B cell (primary cell): Measurements from ENCODE around the gene SMIM13. TPM values are rescaled to one million over a fixed set of nuclear protein-coding genes. Genes with fewer than 3 reads are reported as not detected.

Experiments used
- ATAC-seq: fragments of 200-7000 bp; cut with Tn5 transposase; one replicate; pipeline ENCODE4 v1.10.0; 2021; ENCODE audit warnings: low read depth, mild to moderate bottlenecking, moderate number of reproducible peaks, moderate library complexity
- CTCF ChIA-PET: fragments of 350-600 bp; sonication (Branson Sonifier 250); formaldehyde crosslinking; loops from one replicate; lab custom pipeline; 2021; ENCODE audit warnings: antibody characterized with exemption, inconsistent platforms; lab: Charles Lee
- POLR2A ChIA-PET: fragments of 350-600 bp; sonication (Branson Sonifier 250); formaldehyde crosslinking; loops from one replicate; lab custom pipeline; 2021; ENCODE audit warnings: antibody characterized with exemption; lab: Charles Lee
- DNase-seq: peaks from one replicate; pipeline ENCODE4 v3.0.0; 2013
- H2AFZ ChIP-seq: 2 replicates; pipeline ENCODE4 v1.6.1; 2012; ENCODE audit warnings: mild to moderate bottlenecking, low read depth, low read length; ENCODE audit not compliant: insufficient read depth, poor library complexity, severe bottlenecking
- H3K27ac ChIP-seq, 2 donors: 1 replicate in 1 of 2; 2 replicates in 1 of 2; pipeline ENCODE4 v1.5.1; 2012 to 2013; ENCODE audit warnings: low read length in 2 of 2, mild to moderate bottlenecking in 2 of 2, moderate library complexity in 1 of 2
- H3K27me3 ChIP-seq, 4 experiments: fragments of 200-600 bp in 1 of 4; sonication (generic) in 1 of 4; replicated peaks in 1 of 4; 1 replicate in 2 of 4; 2 replicates in 2 of 4; pipeline versions ENCODE4 v1.6.1 to v1.7.0; 2013 to 2016; ENCODE audit warnings: low read length in 3 of 4, mild to moderate bottlenecking in 2 of 4, mixed read lengths in 1 of 4, moderate library complexity in 1 of 4; ENCODE audit not compliant: insufficient read depth in 4 of 4, control insufficient read depth in 3 of 4; ENCODE audit errors: control extremely low read depth in 1 of 4
- H3K36me3 ChIP-seq, 2 experiments: replicated peaks in 1 of 2; 1 replicate in 1 of 2; 2 replicates in 1 of 2; pipeline versions ENCODE4 v1.6.1 to v1.7.1; 2013; ENCODE audit warnings: low read length in 1 of 2; ENCODE audit not compliant: insufficient read depth in 2 of 2, control insufficient read depth in 1 of 2; ENCODE audit errors: control extremely low read depth in 1 of 2, extremely low read depth in 1 of 2
- H3K4me1 ChIP-seq, 2 donors: fragments of 200-600 bp in 1 of 2; sonication (generic) in 1 of 2; 1 replicate in 1 of 2; 2 replicates in 1 of 2; pipeline versions ENCODE4 v1.5.1 to v1.6.1; 2013 to 2017; ENCODE audit warnings: low read length in 2 of 2; ENCODE audit not compliant: control insufficient read depth in 2 of 2, insufficient read depth in 2 of 2
- H3K4me2 ChIP-seq: replicated peaks from 2 replicates; pipeline ENCODE3; 2012; ENCODE audit warnings: mild to moderate bottlenecking, low read depth, low read length; ENCODE audit not compliant: poor library complexity, severe bottlenecking
- H3K4me3 ChIP-seq, 5 experiments: fragments of 200-600 bp in 1 of 5; sonication (generic) in 1 of 5; 1 replicate in 3 of 5; 2 replicates in 2 of 5; pipeline versions ENCODE4 v1.5.1 to v1.7.0; 2011 to 2016; ENCODE audit warnings: low read length in 4 of 5, mild to moderate bottlenecking in 4 of 5, low read depth in 2 of 5, control low read depth in 1 of 5, moderate library complexity in 1 of 5; ENCODE audit not compliant: insufficient read depth in 1 of 5; ENCODE audit errors: control extremely low read depth in 1 of 5, extremely low read depth in 1 of 5
- H3K79me2 ChIP-seq: fragments of 200-600 bp; sonication (generic); one replicate; pipeline ENCODE4 v1.6.0; 2016; ENCODE audit warnings: low read length; ENCODE audit not compliant: control insufficient read depth, insufficient read depth
- H3K9ac ChIP-seq: fragments of 200-600 bp; sonication (generic); 2 replicates; pipeline ENCODE4 v1.6.1; 2017; ENCODE audit warnings: mild to moderate bottlenecking, low read length, moderate library complexity
- H3K9me3 ChIP-seq, 3 donors: one replicate each; pipeline versions ENCODE4 v1.6.1 to v1.7.1; 2013; ENCODE audit warnings: low read length in 2 of 3; ENCODE audit not compliant: control insufficient read depth in 2 of 3, insufficient read depth in 1 of 3; ENCODE audit errors: control extremely low read depth in 1 of 3
- H4K20me1 ChIP-seq: 2 replicates; pipeline ENCODE4 v1.6.0; 2012; ENCODE audit warnings: mild to moderate bottlenecking, low read length; ENCODE audit not compliant: insufficient read depth, control insufficient read depth, poor library complexity, severe bottlenecking
- H3K27ac Mint-ChIP-seq: one replicate; pipeline ENCODE4 v1.8.0; 2021; ENCODE audit warnings: mixed read lengths
- H3K27me3 Mint-ChIP-seq: one replicate; pipeline ENCODE4 v1.8.0; 2021; ENCODE audit warnings: mixed read lengths
- H3K4me1 Mint-ChIP-seq: one replicate; pipeline ENCODE4 v1.8.0; 2021; ENCODE audit warnings: mixed read lengths
- H3K4me3 Mint-ChIP-seq: one replicate; pipeline ENCODE4 v1.8.0; 2021; ENCODE audit warnings: mixed read lengths
- H3K9me3 Mint-ChIP-seq: one replicate; pipeline ENCODE4 v1.8.0; 2022; ENCODE audit warnings: mixed read lengths; ENCODE audit not compliant: insufficient read depth
- CTCF ChIP-seq: fragments of 200-600 bp; IDR thresholded peaks from one replicate; pipeline ENCODE4 v1.8.0; 2022; ENCODE audit warnings: antibody characterized with exemption, mild to moderate bottlenecking
- EZH2 ChIP-seq: IDR thresholded peaks from 2 replicates; pipeline ENCODE4 v1.6.1; 2012; ENCODE audit warnings: borderline replicate concordance, low read depth, mild to moderate bottlenecking, moderate library complexity, low read length; ENCODE audit not compliant: insufficient read depth, poor library complexity, severe bottlenecking
- WGBS: methylation state at CpG from one replicate; pipeline ENCODE4 v1.1.5; 2013; ENCODE audit warnings: missing lambda C conversion rate; ENCODE audit not compliant: insufficient coverage; 5-methylcytosine and 5-hydroxymethylcytosine counted together
- intact Hi-C: fragments of 100-400 bp; cut with micrococcal nuclease; formaldehyde crosslinking; loops from one replicate; pipeline ENCODE4 v1.10.0; 2022
- polyA plus RNA-seq: library from polyadenylated mRNA; depleted of rRNA; stranded (reverse); fragments of >200 nt; gene quantifications from 2 replicates; pipeline ENCODE4 v1.2.3, GENCODE V29; 2012
- total RNA-seq, 2 donors: library from RNA; stranded (reverse); fragments of 120-200 nt in 1 of 2; gene quantifications; 1 replicate in 1 of 2; 2 replicates in 1 of 2; pipeline versions ENCODE4 v1.2.3 to v1.2.4, GENCODE V29; 2013 to 2022

SMIM13 gene
- total and polyA plus RNA-seq, 2 donors (not counting 1 experiment from before 2014, with no cell fraction given): 2.1 to 5.5 TPM

- TF ChIP-seq CTCF (no peak), EZH2 (no peak)
These were observed 33.2 kb downstream of the SMIM13 start for GRCh38 chr6:11126876-11127275.

GRCh38 chr6:11128608-11129007 is 35.0 kb downstream of the SMIM13 start:
- ChIA-PET POLR2A (no interaction called here), CTCF (no interaction called here)
- H3K4me3 Mint-ChIP-seq: no peak overlapping the region
- H3K27ac Mint-ChIP-seq: no peak overlapping the region
- H3K9ac ChIP-seq: no peak overlapping the region
- intact Hi-C loops: no loop called here
- DNase-seq (no peak), ATAC-seq (no peak)
- H3K4me1 ChIP-seq: peaks cover 4 to 6% of the 10 kb centered on the region in 2 donors
- no peak overlapping the region for H3K27ac ChIP-seq
- TF ChIP-seq EZH2: no peak
- no peak for TF ChIP-seq CTCF
- H2AFZ ChIP-seq: no peak overlapping the region
- H3K4me1 Mint-ChIP-seq: peaks cover 11% of the 10 kb centered on the region
- no peak overlapping the region for H3K4me2 ChIP-seq
- no CpG with 5 or more reads among the region's 2 CpGs for WGBS
- no peaks in the 10 kb centered on the region for H3K9me3 ChIP-seq
- peaks cover 16% of the 10 kb centered on the region for H3K79me2 ChIP-seq
- no peaks in the 10 kb centered on the region for H3K27me3 ChIP-seq
- H3K4me3 ChIP-seq: no peak overlapping the region
- H4K20me1 ChIP-seq: no peaks in the 10 kb centered on the region
- no peaks in the 10 kb centered on the region for H3K9me3 Mint-ChIP-seq
- no peaks in the 10 kb centered on the region for H3K36me3 ChIP-seq
- no peaks in the 10 kb centered on the region for H3K27me3 Mint-ChIP-seq

More at GRCh38 chr6:11126876-11127275, 33.2 kb downstream of the SMIM13 start:
- H3K27me3 ChIP-seq: no peaks in the 10 kb centered on the region
- DNase-seq: no peak
- H2AFZ ChIP-seq: no peak overlapping the region
- ChIA-PET POLR2A (no interaction called here), CTCF (no interaction called here)
- H4K20me1 ChIP-seq: no peaks in the 10 kb centered on the region
- H3K79me2 ChIP-seq: peaks cover 19% of the 10 kb centered on the region
- no peak overlapping the region for H3K4me3 ChIP-seq
- WGBS: 96% methylated on average over 2 of the region's 2 CpGs
- H3K9me3 ChIP-seq: no peaks in the 10 kb centered on the region
- H3K36me3 ChIP-seq: no peaks in the 10 kb centered on the region
- no peak overlapping the region for H3K27ac Mint-ChIP-seq
- peaks cover 11% of the 10 kb centered on the region for H3K4me1 Mint-ChIP-seq
- no peaks in the 10 kb centered on the region for H3K27me3 Mint-ChIP-seq
- ATAC-seq: no peak
- no peak overlapping the region for H3K4me2 ChIP-seq
- no peak overlapping the region for H3K27ac ChIP-seq
- H3K9me3 Mint-ChIP-seq: no peaks in the 10 kb centered on the region
- intact Hi-C loops: no loop called here
- no peak overlapping the region for H3K4me3 Mint-ChIP-seq
- H3K4me1 ChIP-seq: peaks cover 4 to 6% of the 10 kb centered on the region in 2 donors
- H3K9ac ChIP-seq: no peak overlapping the region
